Keratinocyte (primary cell): Measurements from ENCODE around the gene SPECC1L. TPM values are rescaled to one million over a fixed set of nuclear protein-coding genes. Genes with fewer than 3 reads are reported as not detected.

Source experiments
- DNase-seq: peaks from one replicate; pipeline ENCODE4 v3.0.0-alpha.2; 2011; ENCODE audit warnings: low read depth, missing footprints, low spot score
- FAIRE-seq: peaks from 2 replicates; lab custom pipeline; 2011; peaks lifted over from hg19 to GRCh38; lab: Jason Lieb, UNC
- H2AFZ ChIP-seq: 2 replicates; pipeline ENCODE4 v1.6.0; 2012; ENCODE audit warnings: low read length, control low read depth, inconsistent platforms; ENCODE audit not compliant: control insufficient read depth
- H3K27ac ChIP-seq: 2 replicates; pipeline ENCODE4 v1.5.1; 2011; ENCODE audit warnings: low read length; ENCODE audit not compliant: control insufficient read depth, insufficient read depth
- H3K27me3 ChIP-seq: 3 replicates; pipeline ENCODE4 v1.6.0; 2011; ENCODE audit warnings: low read length; ENCODE audit not compliant: control insufficient read depth, insufficient read depth; ENCODE audit errors: extremely low read depth
- H3K36me3 ChIP-seq, 2 experiments: 2 replicates in 1 of 2; 3 replicates in 1 of 2; pipeline ENCODE4 v1.5.1; 2011; ENCODE audit warnings: low read length in 2 of 2, mild to moderate bottlenecking in 1 of 2; ENCODE audit not compliant: control insufficient read depth in 2 of 2, insufficient read depth in 2 of 2; ENCODE audit errors: extremely low read depth in 1 of 2
- H3K4me1 ChIP-seq: 3 replicates; pipeline ENCODE4 v1.5.1; 2011; ENCODE audit warnings: low read length; ENCODE audit not compliant: control insufficient read depth, insufficient read depth; ENCODE audit errors: extremely low read depth
- H3K4me2 ChIP-seq: 3 replicates; pipeline ENCODE4 v1.6.0; 2011; ENCODE audit warnings: low read depth, low read length; ENCODE audit not compliant: control insufficient read depth, insufficient read depth; ENCODE audit errors: extremely low read depth
- H3K4me3 ChIP-seq, 3 experiments: fragments of 200-600 bp in 1 of 3; sonication (generic) in 1 of 3; 2 replicates in 2 of 3; 3 replicates in 1 of 3; pipeline ENCODE4 v1.5.1; 2011 to 2016; ENCODE audit warnings: low read length in 3 of 3, mild to moderate bottlenecking in 3 of 3, control low read depth in 2 of 3, inconsistent platforms in 1 of 3, low read depth in 1 of 3, mixed read lengths in 1 of 3, mixed run types in 1 of 3, moderate library complexity in 1 of 3; ENCODE audit not compliant: control insufficient read depth in 2 of 3, insufficient read depth in 2 of 3; ENCODE audit errors: extremely low read depth in 1 of 3
- H3K79me2 ChIP-seq: 2 replicates; pipeline ENCODE4 v1.6.0; 2012; ENCODE audit warnings: low read length; ENCODE audit not compliant: control insufficient read depth, insufficient read depth
- H3K9ac ChIP-seq: 3 replicates; pipeline ENCODE4 v1.6.0; 2011; ENCODE audit warnings: low read length; ENCODE audit not compliant: control insufficient read depth, insufficient read depth; ENCODE audit errors: extremely low read depth
- H3K9me1 ChIP-seq: 3 replicates; pipeline ENCODE4 v1.6.0; 2011; ENCODE audit warnings: low read length; ENCODE audit not compliant: control insufficient read depth, insufficient read depth; ENCODE audit errors: extremely low read depth
- H3K9me3 ChIP-seq: 2 replicates; pipeline ENCODE4 v1.5.1; 2012; ENCODE audit warnings: low read depth, low read length; ENCODE audit not compliant: control insufficient read depth
- H4K20me1 ChIP-seq: 3 replicates; pipeline ENCODE4 v1.6.0; 2011; ENCODE audit warnings: low read length; ENCODE audit not compliant: control insufficient read depth, insufficient read depth; ENCODE audit errors: extremely low read depth
- EZH2 ChIP-seq: IDR thresholded peaks from one replicate; pipeline ENCODE4 v1.6.1; 2012; ENCODE audit warnings: inconsistent platforms, mild to moderate bottlenecking, low read length, moderate library complexity
- dilution Hi-C: fragments of 300-500 bp; cut with MboI; formaldehyde crosslinking; loops from one replicate; pipeline ENCODE4 v1.7.0; 2020; ENCODE audit warnings: low sequenced_read_pairs; ENCODE audit not compliant: extremely low pct_ligation_motif_present
- polyA plus RNA-seq, 5 experiments: library from polyadenylated mRNA; depleted of rRNA in 3 of 5; stranded (reverse) in 3 of 5; stranded (forward) in 1 of 5; unstranded in 1 of 5; fragments of >200 nt; gene quantifications; 1 replicate in 1 of 5; 2 replicates in 3 of 5; 3 replicates in 1 of 5; pipeline versions ENCODE4 v1.2.1 to v1.2.3, GENCODE V29; 2011 to 2012; ENCODE audit warnings: missing spikeins in 2 of 5, low read depth in 1 of 5, low replicate concordance in 1 of 5
- TF ChIP-seq, protein P1 (sequence below), 3 experiments: IDR thresholded peaks in 1 of 3; conservative IDR thresholded peaks in 1 of 3; optimal IDR thresholded peaks in 1 of 3; 2 replicates in 2 of 3; 3 replicates in 1 of 3; pipeline versions ENCODE3 to v1.5.1; 2011; ENCODE audit warnings: low read length in 3 of 3, mild to moderate bottlenecking in 3 of 3, moderate library complexity in 2 of 3, control low read depth in 1 of 3, inconsistent platforms in 1 of 3; ENCODE audit not compliant: insufficient read depth in 2 of 3; ENCODE audit errors: extremely low read depth in 1 of 3

SPECC1L gene
- polyA plus RNA-seq, 1 donor (not counting 4 experiments of a cell fraction or from before 2014, with no cell fraction given) = 19.3 TPM

DNA sequence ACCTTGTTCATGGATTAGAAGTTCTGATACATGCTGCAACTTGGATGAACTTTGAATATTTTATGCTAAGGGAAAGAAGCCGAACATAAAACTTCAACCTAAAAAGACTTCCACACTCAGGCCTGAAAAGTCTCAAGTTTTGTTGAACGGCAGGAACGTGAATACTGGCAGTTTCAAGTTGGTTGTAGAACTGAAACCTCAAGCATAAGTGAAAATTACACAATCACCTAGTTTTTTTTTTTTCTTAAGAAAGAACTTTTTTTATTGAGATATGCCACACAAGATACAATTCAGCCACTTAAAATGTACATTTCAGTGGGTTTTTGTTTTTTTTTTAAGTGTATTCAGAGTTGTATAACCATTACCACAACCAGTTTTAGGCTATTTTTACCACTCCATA, 106.0 kb downstream of the SPECC1L start:
- no peak for FAIRE-seq
- Histone ChIP-seq H3K9me3 (no peaks in the 10 kb centered on the region), H3K4me2 (no peak overlapping the region), H3K4me1 (no peaks in the 10 kb centered on the region), H3K9me1 (no peaks in the 10 kb centered on the region), H3K9ac (no peak overlapping the region), H3K27me3 (no peaks in the 10 kb centered on the region), H2AFZ (no peak overlapping the region), H3K27ac (no peak overlapping the region), H3K36me3 (peaks cover under 1 to 4% of the 10 kb centered on the region in 2 experiments), H3K79me2 (no peaks in the 10 kb centered on the region), H4K20me1 (no peaks in the 10 kb centered on the region), H3K4me3 (no peak overlapping the region)
- DNase-seq = no peak
- TF ChIP-seq, protein P1, sequence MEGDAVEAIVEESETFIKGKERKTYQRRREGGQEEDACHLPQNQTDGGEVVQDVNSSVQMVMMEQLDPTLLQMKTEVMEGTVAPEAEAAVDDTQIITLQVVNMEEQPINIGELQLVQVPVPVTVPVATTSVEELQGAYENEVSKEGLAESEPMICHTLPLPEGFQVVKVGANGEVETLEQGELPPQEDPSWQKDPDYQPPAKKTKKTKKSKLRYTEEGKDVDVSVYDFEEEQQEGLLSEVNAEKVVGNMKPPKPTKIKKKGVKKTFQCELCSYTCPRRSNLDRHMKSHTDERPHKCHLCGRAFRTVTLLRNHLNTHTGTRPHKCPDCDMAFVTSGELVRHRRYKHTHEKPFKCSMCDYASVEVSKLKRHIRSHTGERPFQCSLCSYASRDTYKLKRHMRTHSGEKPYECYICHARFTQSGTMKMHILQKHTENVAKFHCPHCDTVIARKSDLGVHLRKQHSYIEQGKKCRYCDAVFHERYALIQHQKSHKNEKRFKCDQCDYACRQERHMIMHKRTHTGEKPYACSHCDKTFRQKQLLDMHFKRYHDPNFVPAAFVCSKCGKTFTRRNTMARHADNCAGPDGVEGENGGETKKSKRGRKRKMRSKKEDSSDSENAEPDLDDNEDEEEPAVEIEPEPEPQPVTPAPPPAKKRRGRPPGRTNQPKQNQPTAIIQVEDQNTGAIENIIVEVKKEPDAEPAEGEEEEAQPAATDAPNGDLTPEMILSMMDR (optimal IDR thresholded peaks at IDR 0.05 in 1 of 3, IDR thresholded peaks at IDR 0.05 in 1 of 3, conservative IDR thresholded peaks at IDR 0.05 in 1 of 3; ENCODE audit: extremely low read depth in 1 of 3, insufficient read depth in 2 of 3, low read length in 3 of 3) = no peak
- no peak for TF ChIP-seq EZH2
- dilution Hi-C loops = no loop called here

DNA sequence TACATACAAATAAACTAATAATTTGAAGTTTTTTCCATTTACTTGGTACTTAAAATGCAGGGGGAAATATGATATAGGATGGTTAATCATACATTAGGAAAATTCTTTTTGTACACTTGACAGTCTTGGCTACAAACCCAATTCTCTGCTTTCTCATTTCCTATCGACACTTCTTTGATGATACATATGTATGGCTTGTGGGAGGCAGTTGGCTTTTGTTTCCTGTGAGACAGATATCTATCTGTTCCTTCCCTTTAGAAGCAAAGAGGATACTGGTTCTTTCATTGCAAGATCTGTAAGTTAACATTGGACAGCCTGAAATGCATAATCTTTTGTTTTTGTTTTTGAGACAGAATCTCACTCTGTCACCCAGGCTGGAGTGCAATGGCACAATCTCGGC, 108.9 kb downstream of the SPECC1L start:
- Histone ChIP-seq H3K9me3 (no peaks in the 10 kb centered on the region), H3K9ac (no peak overlapping the region), H4K20me1 (no peaks in the 10 kb centered on the region), H3K36me3 (peaks cover 0 to 3% of the 10 kb centered on the region in 2 experiments), H3K9me1 (no peaks in the 10 kb centered on the region), H3K79me2 (no peaks in the 10 kb centered on the region), H3K4me2 (no peak overlapping the region), H2AFZ (no peak overlapping the region), H3K4me3 (no peak overlapping the region), H3K27ac (no peak overlapping the region), H3K4me1 (no peaks in the 10 kb centered on the region), H3K27me3 (no peaks in the 10 kb centered on the region)
- TF ChIP-seq, protein P1 (optimal IDR thresholded peaks at IDR 0.05 in 1 of 3, IDR thresholded peaks at IDR 0.05 in 1 of 3, conservative IDR thresholded peaks at IDR 0.05 in 1 of 3; ENCODE audit: extremely low read depth in 1 of 3, insufficient read depth in 2 of 3, low read length in 3 of 3) = no peak
- TF ChIP-seq EZH2 = no peak
- FAIRE-seq (no peak), DNase-seq (no peak)
- dilution Hi-C loops = no loop called here
